Measurements from ENCODE around the gene PCDH17. TPM values are rescaled to one million over a fixed set of nuclear protein-coding genes. Genes with fewer than 3 reads are reported as not detected.

PCDH17 gene
- total and polyA plus RNA-seq, 2 of the 4 experiments (the other 2 are of a cell fraction), result under 0.01 TPM; not detected in 1

GRCh38 chr13:57636816-57637215, 5.3 kb downstream of the PCDH17 start:
- H2AK9ac ChIP-seq (replicated peaks; ENCODE audit: low read depth, low read length, poor library complexity), result no peak overlapping the region
- H2BK5ac ChIP-seq (ENCODE audit: low read depth, low read length, poor library complexity, severe bottlenecking), result no peak overlapping the region
- no peak overlapping the region for H3K18ac ChIP-seq (ENCODE audit: low read depth, low read length)
- peaks cover 27% of the 10 kb centered on the region for H3K27me3 ChIP-seq (ENCODE audit: control insufficient read depth, insufficient read depth, low read length)
- no peak overlapping the region for H3K4me2 ChIP-seq (ENCODE audit: low read depth, low read length)
- no peak overlapping the region for H2AK5ac ChIP-seq (ENCODE audit: low read depth, low read length)
- DNase-seq, result no peak
- no peaks in the 10 kb centered on the region for H3K4me1 ChIP-seq (ENCODE audit: control insufficient read depth, insufficient read depth, low read length)
- H4K91ac ChIP-seq (ENCODE audit: insufficient read depth, low read depth, low read length), result no peak overlapping the region
- no peak overlapping the region for H3K9ac ChIP-seq (ENCODE audit: low read depth, low read length)
- no peak for ATAC-seq (ENCODE audit: low read depth)
- TF ChIP-seq MAFK (IDR thresholded peaks at IDR 0.05; ENCODE audit: low read depth, low read length) (no peak), RCOR1 (IDR thresholded peaks at IDR 0.05; ENCODE audit: insufficient replicate concordance, low read length) (no peak), CEBPB (IDR thresholded peaks at IDR 0.05; ENCODE audit: low read depth, low read length) (no peak), BHLHE40 (IDR thresholded peaks at IDR 0.05; ENCODE audit: low read depth, low read length) (no peak), MAZ (IDR thresholded peaks at IDR 0.05; ENCODE audit: borderline replicate concordance, low read depth, low read length) (no peak), USF2 (IDR thresholded peaks at IDR 0.05; ENCODE audit: low read depth, low read length) (no peak), CHD1 (IDR thresholded peaks at IDR 0.05; ENCODE audit: low read depth, low read length) (no peak), RFX5 (IDR thresholded peaks at IDR 0.05; ENCODE audit: low read depth, low read length) (no peak), RAD21 (IDR thresholded peaks at IDR 0.05; ENCODE audit: low read length) (no peak), NFE2L2 (IDR thresholded peaks at IDR 0.05; ENCODE audit: low read depth, low read length) (no peak), POLR2A (IDR thresholded peaks at IDR 0.05; ENCODE audit: low read depth, low read length) (no peak), MXI1 (IDR thresholded peaks at IDR 0.05; ENCODE audit: borderline replicate concordance, low read depth, low read length) (no peak), SMC3 (IDR thresholded peaks at IDR 0.05; ENCODE audit: low read depth, low read length) (no peak), FOS (IDR thresholded peaks at IDR 0.05; ENCODE audit: low read depth, low read length) (no peak)
- TF ChIP-seq, protein P1, sequence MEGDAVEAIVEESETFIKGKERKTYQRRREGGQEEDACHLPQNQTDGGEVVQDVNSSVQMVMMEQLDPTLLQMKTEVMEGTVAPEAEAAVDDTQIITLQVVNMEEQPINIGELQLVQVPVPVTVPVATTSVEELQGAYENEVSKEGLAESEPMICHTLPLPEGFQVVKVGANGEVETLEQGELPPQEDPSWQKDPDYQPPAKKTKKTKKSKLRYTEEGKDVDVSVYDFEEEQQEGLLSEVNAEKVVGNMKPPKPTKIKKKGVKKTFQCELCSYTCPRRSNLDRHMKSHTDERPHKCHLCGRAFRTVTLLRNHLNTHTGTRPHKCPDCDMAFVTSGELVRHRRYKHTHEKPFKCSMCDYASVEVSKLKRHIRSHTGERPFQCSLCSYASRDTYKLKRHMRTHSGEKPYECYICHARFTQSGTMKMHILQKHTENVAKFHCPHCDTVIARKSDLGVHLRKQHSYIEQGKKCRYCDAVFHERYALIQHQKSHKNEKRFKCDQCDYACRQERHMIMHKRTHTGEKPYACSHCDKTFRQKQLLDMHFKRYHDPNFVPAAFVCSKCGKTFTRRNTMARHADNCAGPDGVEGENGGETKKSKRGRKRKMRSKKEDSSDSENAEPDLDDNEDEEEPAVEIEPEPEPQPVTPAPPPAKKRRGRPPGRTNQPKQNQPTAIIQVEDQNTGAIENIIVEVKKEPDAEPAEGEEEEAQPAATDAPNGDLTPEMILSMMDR (conservative IDR thresholded peaks at IDR 0.05; ENCODE audit: low read depth, low read length), result no peak
- TF ChIP-seq, protein P2, sequence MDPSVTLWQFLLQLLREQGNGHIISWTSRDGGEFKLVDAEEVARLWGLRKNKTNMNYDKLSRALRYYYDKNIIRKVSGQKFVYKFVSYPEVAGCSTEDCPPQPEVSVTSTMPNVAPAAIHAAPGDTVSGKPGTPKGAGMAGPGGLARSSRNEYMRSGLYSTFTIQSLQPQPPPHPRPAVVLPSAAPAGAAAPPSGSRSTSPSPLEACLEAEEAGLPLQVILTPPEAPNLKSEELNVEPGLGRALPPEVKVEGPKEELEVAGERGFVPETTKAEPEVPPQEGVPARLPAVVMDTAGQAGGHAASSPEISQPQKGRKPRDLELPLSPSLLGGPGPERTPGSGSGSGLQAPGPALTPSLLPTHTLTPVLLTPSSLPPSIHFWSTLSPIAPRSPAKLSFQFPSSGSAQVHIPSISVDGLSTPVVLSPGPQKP (IDR thresholded peaks at IDR 0.05; ENCODE audit: borderline replicate concordance, low read depth, low read length), result no peak
- H3K9me1 ChIP-seq (ENCODE audit: insufficient read depth, low read length), result no peaks in the 10 kb centered on the region
- no peak overlapping the region for H2BK15ac ChIP-seq (ENCODE audit: low read depth, low read length)
- no peaks in the 10 kb centered on the region for H3K79me1 ChIP-seq (ENCODE audit: low read depth in 1 of 2, low read length in 2 of 2)
- H3K23ac ChIP-seq (ENCODE audit: low read depth, low read length), result no peak overlapping the region
- H3K9me3 ChIP-seq (ENCODE audit: control insufficient read depth, insufficient read depth, low read length), result peaks cover 15% of the 10 kb centered on the region
- intact Hi-C loops (cut with micrococcal nuclease), result no loop called here
- no peaks in the 10 kb centered on the region for H4K20me1 ChIP-seq (ENCODE audit: insufficient read depth, low read length)
- ChIA-PET CTCF (no interaction called here), POLR2A (ENCODE audit: unreplicated experiment) (no interaction called here)
- no peak overlapping the region for H2AFZ ChIP-seq (replicated peaks; ENCODE audit: low read length, poor library complexity)
- no peak overlapping the region for H4K5ac ChIP-seq (ENCODE audit: low read depth, low read length)
- no peak overlapping the region for H3K14ac ChIP-seq (replicated peaks; ENCODE audit: low read depth, low read length)
- no peaks in the 10 kb centered on the region for H3K36me3 ChIP-seq (ENCODE audit: control insufficient read depth, insufficient read depth, low read length)
- dilution Hi-C loops (cut with HindIII; ENCODE audit: low sequenced_read_pairs, unreplicated experiment), result no loop called here
- no peak overlapping the region for H4K8ac ChIP-seq (ENCODE audit: low read depth in 2 of 2, low read length in 2 of 2)
- BruUV-seq (replicated peaks), result no TSS peak
- no peak overlapping the region for H2BK120ac ChIP-seq (ENCODE audit: low read depth, low read length)
- WGBS, 2 experiments (ENCODE audit: extremely low coverage in 2 of 2, insufficient read length in 1 of 2), result no CpG with 5 or more reads among the region's 2 CpGs
- no peak overlapping the region for H3K4ac ChIP-seq (ENCODE audit: low read depth, low read length)
- H3K27ac ChIP-seq (ENCODE audit: insufficient read depth, low read length), result no peak overlapping the region
- in situ Hi-C loops (cut with MboI; ENCODE audit: low sequenced_read_pairs), result loop anchor here (25.0 kb wide), 1 partner anchor 1675 kb away; no protein-coding TSS in a partner anchor
- H3K4me3 ChIP-seq (ENCODE audit: insufficient read depth, low read depth, low read length), result no peak overlapping the region
- H3K56ac ChIP-seq (ENCODE audit: extremely low read depth, insufficient read depth, low read length), result no peak overlapping the region
- no peak overlapping the region for H2BK20ac ChIP-seq (ENCODE audit: low read depth, low read length)
